Posterior cingulate gyrus (tissue), 11 donors: ENCODE data around the gene GNB5.

Experiments
- DNase-seq, 10 donors: peaks; one replicate each; pipeline versions ENCODE4 v3.0.0 to v3.0.0-alpha.2; 2020 to 2021; ENCODE audit warnings: mixed read lengths in 3 of 10
- intact Hi-C: fragments of 100-400 bp; cut with DNase I; formaldehyde crosslinking; loops from one replicate; pipeline ENCODE4 v1.15.1; 2023

GNB5 gene

GRCh38 chr15:52078876-52079700 lies 112.1 kb downstream of the GNB5 start:
- intact Hi-C loops, result loop anchor here (1.0 to 5.0 kb wide), 3 partner anchors 60 to 190 kb away; partner anchors contain the start of gene MAPK6
- peak in 9 of 10 donors; percentile 46 to 96 (median 86) for DNase-seq

- intact Hi-C loops, result loop anchor here (2.0 to 5.0 kb wide), 2 partner anchors 96 to 190 kb away; no protein-coding TSS in a partner anchor
- no peak for DNase-seq
These were observed 112.9 kb downstream of the GNB5 start for GRCh38 chr15:52078197-52078875.

- DNase-seq, result no peak
- intact Hi-C loops, result loop anchor here (5.0 kb wide), 1 partner anchor 95 kb away; no protein-coding TSS in a partner anchor
These were observed 114.1 kb downstream of the GNB5 start for GRCh38 chr15:52076889-52077781.

- DNase-seq, result no peak
- intact Hi-C loops, result no loop called here
These were observed 119.6 kb downstream of the GNB5 start for GRCh38 chr15:52071570-52071969.

GRCh38 chr15:52069559-52069958 lies 121.6 kb downstream of the GNB5 start:
- no peak for DNase-seq
- intact Hi-C loops, result no loop called here

GRCh38 chr15:52068004-52068615 lies 123.1 kb downstream of the GNB5 start:
- intact Hi-C loops, result no loop called here
- DNase-seq, result no peak

- no peak for DNase-seq
- intact Hi-C loops, result no loop called here
These were observed 123.7 kb downstream of the GNB5 start for GRCh38 chr15:52067545-52067926.

GRCh38 chr15:52066842-52067544 lies 124.2 kb downstream of the GNB5 start:
- no peak for DNase-seq
- intact Hi-C loops, result no loop called here
